HG03378 (cell line): ENCODE results near the gene VSX2.

Source experiments
- ATAC-seq: cut with Tn5 transposase; IDR thresholded peaks from one replicate; pipeline ENCODE4 v1.9.1; 2021; ENCODE audit warnings: mild to moderate bottlenecking, moderate library complexity; ENCODE audit not compliant: unreplicated experiment

The VSX2 gene

DNA sequence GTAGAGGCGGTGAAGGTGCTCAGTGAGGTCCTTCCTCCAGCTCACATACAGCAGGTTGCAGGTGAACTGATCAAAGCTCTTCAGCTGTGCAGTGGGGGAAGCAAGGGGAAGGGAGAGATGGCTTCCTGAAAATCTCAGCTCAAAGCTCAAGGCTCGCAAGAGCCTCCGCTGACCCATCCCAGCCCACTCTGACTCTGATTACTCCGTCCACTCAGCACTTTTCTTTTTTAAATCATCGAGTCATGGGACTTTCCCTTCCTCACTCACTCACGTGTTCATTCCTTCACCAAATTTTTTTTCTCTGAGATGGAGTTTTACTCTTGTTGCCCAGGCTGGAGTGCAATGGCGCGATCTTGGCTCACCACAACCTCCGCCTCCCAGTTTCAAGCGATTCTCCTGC is 58.7 kb downstream of the VSX2 start:
- no peak for ATAC-seq

DNA sequence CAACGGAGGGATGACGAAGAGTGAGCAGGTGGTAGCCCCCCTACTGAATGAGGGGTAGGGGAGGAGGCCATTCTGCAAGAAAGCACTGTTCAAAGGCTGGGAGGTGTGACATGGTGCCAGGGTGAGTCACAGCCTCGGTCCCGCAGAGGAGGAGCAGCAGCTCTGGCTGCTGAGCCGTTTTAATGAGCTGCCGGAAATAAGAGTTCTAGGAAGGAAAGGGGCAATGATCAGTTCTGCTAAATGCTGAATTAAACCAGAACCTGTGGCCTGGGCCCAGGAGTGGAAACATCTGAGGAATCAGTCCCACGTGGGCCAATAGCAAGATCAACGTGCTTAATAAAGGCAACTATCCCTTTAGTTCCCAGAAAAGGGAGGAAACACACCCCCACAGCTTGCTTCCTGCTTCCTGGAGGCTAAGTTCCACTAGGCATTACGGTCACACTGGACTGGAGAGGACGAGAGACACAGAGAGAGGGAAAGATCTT is 59.9 kb downstream of the VSX2 start:
- no peak for ATAC-seq

DNA sequence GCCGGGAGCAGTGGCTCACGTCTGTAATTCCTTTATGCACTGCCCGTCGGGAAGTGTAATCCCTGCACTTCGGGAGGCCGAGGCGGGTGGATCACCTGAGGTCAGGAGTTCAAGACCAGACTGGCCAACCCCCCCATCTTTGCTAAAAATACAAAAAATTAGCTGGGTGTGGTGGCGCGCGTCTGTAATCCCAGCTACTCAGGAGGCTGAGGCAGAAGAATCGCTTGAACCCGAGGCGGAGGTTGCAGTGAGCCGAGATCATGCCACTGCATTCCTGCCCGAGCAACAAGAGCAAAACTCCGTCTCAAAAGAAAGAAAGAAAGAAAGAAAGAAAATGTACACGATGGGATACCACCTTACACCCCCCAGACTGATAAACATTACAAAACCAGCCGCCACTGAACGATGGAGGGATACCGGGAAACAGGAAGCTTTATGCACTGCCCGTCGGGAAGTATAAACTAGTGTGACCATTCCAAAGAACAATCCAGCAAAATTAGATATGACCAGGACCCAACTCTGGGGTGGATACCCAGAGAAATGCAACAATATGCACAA is 62.4 kb downstream of the VSX2 start:
- ATAC-seq = no peak

DNA sequence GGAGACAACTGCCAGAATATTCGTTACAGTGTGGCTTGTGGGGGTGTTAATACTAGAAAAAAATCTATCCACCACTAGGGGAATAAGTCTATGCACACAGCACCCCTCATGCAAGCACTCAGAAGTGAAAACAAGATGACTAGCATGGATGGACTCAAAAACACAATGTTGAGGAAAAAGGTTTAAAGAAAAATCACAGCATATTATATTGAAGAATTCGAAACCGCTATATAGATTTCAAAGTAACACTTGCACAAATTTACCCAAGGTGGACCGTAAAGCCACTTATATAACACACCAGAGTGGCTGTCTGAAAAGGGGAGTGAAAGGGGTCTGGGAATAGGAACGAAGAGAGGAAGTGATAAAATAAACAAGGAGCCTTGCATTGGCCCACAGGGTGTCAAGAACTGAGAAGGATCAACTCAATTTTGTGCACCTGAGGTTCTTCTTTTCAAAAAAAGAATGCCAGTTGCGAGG is 62.9 kb downstream of the VSX2 start:
- peak; percentile 54 for ATAC-seq

DNA sequence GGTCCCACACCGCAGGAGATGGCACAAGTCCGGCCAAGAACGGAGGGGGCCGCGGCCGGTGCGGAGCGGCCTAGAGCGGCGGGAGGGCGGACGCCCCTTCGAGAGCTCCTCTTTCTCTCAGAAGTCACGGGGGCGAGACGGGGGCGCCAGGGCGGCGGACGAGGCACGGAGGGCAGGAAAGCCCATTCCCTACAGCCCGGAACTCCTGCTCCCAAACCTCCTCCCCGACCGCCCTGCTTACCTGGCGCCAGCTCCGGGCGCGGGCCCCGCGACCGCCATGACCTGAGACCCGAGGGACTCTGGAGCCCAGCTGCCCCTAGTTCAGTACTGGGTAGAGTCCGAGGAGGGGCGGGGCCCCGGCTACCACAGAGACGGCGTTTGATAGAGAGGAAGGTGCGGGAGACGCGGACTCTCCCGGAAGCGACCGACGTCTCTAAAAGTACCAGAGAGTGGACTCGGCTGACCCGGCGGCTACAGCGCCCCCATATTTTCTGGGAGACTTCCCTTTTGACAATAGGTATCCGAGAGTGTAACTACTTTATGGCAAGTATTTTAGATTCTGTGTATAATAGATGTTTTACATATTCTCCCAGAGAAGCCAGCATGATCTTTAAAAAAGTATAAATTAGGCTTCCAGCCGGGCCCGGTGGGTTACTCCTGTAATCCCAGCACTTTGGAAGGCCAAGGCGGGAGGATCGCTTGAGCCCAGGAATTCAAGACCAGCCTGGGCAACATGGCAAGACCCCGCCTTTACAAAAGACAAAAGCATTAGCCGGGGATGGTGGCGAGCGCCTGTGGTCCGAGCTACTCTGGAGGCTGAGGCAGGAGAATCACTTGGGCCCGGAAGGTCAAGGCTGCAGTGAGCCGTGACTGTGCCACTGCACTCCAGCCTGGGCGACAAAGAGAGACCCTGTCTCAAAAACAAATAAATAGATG is 63.7 kb downstream of the VSX2 start, which contains the start of gene ABCD4:
TSS of gene ABCD4 (minus strand) at position 301 of the 936 bp plus-strand sequence. CDS start at position 279, 22 bp downstream.
- ATAC-seq = peak; percentile 90

DNA sequence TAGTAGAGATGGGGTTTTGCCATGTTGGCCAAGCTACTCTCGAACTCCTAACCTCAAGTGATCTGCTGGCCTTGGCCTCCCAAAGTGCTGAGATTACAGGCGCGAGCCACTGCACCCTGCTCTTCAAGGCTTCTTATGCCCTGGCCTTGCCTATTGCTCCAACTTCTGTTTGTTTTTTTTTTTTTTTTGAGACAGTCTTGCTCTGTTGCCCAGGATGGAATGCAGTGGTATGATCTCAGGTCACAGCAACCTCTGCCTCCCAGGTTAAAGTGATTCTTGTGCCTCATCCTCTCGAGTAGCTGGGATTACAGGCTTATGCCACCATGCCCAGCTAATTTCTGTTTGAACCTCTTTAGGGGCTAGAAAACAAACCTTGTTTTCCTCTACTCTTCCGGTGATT is 69.4 kb downstream of the VSX2 start:
- ATAC-seq = no peak

DNA sequence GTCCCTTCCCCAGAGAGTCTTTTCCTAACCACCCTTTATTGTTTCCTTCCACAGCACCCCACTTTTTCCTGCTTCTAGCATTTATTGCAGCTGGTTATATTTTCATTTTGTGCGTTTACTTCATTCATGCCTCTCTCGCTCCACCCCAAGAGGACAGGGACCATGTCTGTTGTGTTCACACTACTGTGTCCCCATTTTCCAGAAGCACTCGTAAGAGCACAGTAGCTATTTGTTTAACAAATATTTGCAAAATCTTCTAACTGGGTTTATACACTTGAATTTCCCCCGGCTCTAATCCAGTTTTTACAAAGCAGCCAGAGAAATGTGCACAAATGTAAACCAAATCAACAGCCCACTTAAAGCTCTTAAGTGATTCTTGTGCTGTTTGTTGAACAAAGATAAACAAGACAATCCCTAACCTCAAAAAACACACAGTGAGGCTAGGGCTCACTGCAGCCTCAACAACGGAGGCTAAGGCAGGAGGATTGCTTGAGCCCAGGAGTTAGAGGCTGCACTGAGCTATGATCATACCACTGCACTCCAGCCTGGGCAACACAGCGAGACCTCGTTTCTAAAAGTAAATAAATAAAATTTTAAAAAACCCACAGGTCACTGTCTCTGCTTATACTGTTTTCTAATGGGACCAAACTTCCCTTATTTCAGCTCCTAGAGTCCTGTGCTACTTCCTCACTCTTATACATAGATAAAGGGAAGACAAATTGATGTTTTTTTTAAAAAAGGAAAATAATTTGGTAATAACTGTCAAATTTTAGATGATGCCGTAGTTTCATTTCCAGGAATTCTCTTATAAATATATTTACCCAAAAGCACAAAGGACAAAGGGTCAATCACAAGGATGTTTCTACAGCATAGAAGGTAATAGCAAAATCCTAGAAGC is 70.1 kb downstream of the VSX2 start:
- ATAC-seq = no peak

DNA sequence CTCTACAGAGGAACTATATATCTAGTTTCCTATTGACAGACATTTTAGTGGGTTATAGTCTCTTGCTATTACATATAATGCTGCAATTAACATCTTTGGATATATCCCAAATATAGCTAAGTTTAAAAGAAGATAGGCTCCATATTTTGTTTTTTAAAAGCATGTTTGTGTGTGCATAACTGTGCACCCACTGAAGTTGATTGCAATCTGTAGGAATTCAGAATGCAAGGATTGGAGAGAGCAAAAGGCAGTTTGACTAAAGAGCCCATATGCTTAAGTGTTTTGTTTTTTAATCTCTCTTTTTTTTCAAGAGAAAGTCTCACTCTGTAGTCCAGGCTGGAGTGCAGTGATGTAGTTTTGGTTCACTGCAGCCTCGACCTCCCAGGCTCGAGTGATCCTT is 72.9 kb downstream of the VSX2 start:
- ATAC-seq = no peak
